Esophagus squamous epithelium (tissue), 5 donors: ENCODE data around the gene CPNE6. TPM values are rescaled to one million over a fixed set of nuclear protein-coding genes. Genes with fewer than 3 reads are reported as not detected.

Experiments
- DNase-seq: peaks from one replicate; lab custom pipeline; 2025; lab: John Stamatoyannopoulos, UW
- H3K27ac ChIP-seq, 4 donors: fragments of 200-600 bp; sonication (generic); one replicate each; pipeline ENCODE4 v1.5.1; 2016 to 2019; ENCODE audit warnings: mild to moderate bottlenecking in 1 of 4
- H3K27me3 ChIP-seq, 4 donors: fragments of 200-600 bp; sonication (generic); 1 replicate in 3 of 4; 2 replicates in 1 of 4; pipeline versions ENCODE4 v1.5.1 to v1.6.0; 2017 to 2021; ENCODE audit warnings: antibody characterized with exemption in 1 of 4
- H3K36me3 ChIP-seq, 3 donors: fragments of 200-600 bp; sonication (generic); one replicate each; pipeline ENCODE4 v1.5.1; 2016 to 2019
- H3K4me1 ChIP-seq, 3 donors: fragments of 200-600 bp; sonication (generic); one replicate each; pipeline ENCODE4 v1.5.1; 2017 to 2019
- H3K4me3 ChIP-seq, 4 donors: fragments of 200-600 bp; sonication (generic); 1 replicate in 3 of 4; 2 replicates in 1 of 4; pipeline ENCODE4 v1.5.1; 2016 to 2019; ENCODE audit warnings: mild to moderate bottlenecking in 2 of 4, moderate library complexity in 1 of 4
- H3K9me3 ChIP-seq, 3 donors: fragments of 200-600 bp; sonication (generic); one replicate each; pipeline ENCODE4 v1.5.1; 2016 to 2019
- POLR2A ChIP-seq, 4 donors: fragments of 450-650 bp; IDR thresholded peaks; one replicate each; pipeline ENCODE4 v1.6.1; 2017; ENCODE audit warnings: antibody characterized with exemption in 4 of 4, mild to moderate bottlenecking in 4 of 4, moderate library complexity in 3 of 4
- WGBS, 2 donors: methylation state at CpG; one replicate each; pipeline ENCODE4 v1.1.5; 2018; 5-methylcytosine and 5-hydroxymethylcytosine counted together
- intact Hi-C: fragments of 100-400 bp; cut with DNase I; formaldehyde crosslinking; loops from one replicate; pipeline ENCODE4 v1.15.0; 2022
- total RNA-seq, 4 donors: library from RNA; depleted of rRNA; stranded (reverse); fragments of >200 nt; gene quantifications; one replicate each; pipeline ENCODE4 v1.1.0, GENCODE V29; 2016
- TF ChIP-seq, protein P1 (sequence below), 6 experiments: fragments of 450-650 bp in 4 of 6; fragments of 200-600 bp in 2 of 6; sonication (generic) in 2 of 6; IDR thresholded peaks; one replicate each; pipeline ENCODE4 v1.5.1; 2016 to 2019; ENCODE audit warnings: antibody characterized with exemption in 6 of 6, mild to moderate bottlenecking in 4 of 6, moderate library complexity in 4 of 6
- donor health status: DM: yes; HTN: yes; CAD: no.

Gene CPNE6
- total RNA-seq, 4 donors from 2014 or later: not detected

DNA sequence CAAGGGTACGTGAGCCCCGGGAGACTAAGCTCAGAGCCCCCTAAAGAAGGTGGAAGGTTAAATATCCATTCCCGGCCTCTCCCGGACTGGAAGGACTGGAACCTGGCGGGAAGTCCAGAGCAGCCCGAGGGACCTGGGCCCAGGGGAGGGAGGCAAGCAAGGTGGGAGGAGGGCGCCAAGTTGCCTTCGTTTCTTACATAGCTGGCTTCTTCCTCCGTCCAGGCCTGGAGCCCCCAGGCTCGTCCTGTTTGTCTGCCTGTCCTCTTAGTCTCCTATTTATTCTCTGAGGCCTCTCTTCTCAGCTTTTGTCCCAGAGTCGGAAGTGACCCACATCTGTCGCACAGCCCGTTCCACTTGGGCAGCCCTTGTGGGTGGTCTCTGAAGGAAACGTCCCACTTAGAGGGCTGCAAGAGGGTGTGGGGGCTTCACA is 23.5 kb downstream of the CPNE6 start:
- peaks cover 0 to 24% (median 0%) of the 10 kb centered on the region in 3 donors for H3K36me3 ChIP-seq
- H3K4me3 ChIP-seq: peak overlapping the region; percentile 90 to 96 (median 94)
- intact Hi-C loops: no loop called here
- no peaks in the 10 kb centered on the region for H3K9me3 ChIP-seq
- peak overlapping the region; percentile 96 to 98 (median 98) for H3K27ac ChIP-seq
- H3K4me1 ChIP-seq: peaks cover 18 to 30% (median 21%) of the 10 kb centered on the region in 3 donors
- no peak for TF ChIP-seq POLR2A (IDR thresholded peaks at IDR 0.05)
- TF ChIP-seq, protein P1, sequence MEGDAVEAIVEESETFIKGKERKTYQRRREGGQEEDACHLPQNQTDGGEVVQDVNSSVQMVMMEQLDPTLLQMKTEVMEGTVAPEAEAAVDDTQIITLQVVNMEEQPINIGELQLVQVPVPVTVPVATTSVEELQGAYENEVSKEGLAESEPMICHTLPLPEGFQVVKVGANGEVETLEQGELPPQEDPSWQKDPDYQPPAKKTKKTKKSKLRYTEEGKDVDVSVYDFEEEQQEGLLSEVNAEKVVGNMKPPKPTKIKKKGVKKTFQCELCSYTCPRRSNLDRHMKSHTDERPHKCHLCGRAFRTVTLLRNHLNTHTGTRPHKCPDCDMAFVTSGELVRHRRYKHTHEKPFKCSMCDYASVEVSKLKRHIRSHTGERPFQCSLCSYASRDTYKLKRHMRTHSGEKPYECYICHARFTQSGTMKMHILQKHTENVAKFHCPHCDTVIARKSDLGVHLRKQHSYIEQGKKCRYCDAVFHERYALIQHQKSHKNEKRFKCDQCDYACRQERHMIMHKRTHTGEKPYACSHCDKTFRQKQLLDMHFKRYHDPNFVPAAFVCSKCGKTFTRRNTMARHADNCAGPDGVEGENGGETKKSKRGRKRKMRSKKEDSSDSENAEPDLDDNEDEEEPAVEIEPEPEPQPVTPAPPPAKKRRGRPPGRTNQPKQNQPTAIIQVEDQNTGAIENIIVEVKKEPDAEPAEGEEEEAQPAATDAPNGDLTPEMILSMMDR (IDR thresholded peaks at IDR 0.05): no peak
- WGBS, 2 donors: 8 to 17% methylated on average over 8 of the region's 14 CpGs
- H3K27me3 ChIP-seq: no peaks in the 10 kb centered on the region
- no peak for DNase-seq

DNA sequence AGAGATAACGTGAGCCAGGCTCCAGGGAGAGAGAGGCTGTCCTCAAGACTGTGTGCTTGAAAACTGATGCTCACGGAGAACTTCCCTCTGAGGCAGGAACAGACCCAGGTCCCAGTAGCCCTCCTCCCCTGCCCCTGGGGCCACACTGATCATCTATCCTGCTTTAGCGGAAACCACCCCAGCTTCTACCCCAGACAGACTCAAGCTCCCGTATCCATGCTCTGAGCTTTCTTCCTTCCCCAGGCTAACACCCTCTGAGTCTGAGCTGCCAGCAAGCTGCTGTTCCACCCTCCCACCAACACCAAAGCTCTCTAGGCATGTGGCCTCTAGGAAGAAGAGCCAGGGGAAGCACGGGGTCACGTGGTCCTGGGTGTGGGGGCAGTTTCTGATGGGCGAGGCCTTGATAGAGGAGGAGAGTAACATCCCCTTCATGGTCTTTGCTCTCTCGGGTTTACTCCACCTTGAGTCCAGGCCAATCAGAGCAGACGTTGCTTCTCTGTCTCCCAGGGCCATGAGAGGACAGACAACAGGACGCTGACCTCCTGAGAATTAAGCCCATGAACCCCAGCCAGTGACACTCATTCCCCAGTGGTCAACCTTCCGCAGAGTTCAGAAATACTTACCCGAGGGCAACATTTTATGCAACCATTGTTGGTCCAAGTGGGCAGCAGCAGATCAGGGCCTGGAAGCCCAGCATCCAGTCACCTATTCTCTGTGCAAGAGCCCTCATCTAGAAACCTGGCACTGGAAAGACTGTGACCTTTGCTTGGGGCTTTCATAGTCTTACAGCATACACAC is 24.1 kb downstream of the CPNE6 start:
- intact Hi-C loops: no loop called here
- no peak for DNase-seq
- peak overlapping the region; percentile 96 to 98 (median 98) for H3K27ac ChIP-seq
- TF ChIP-seq POLR2A (IDR thresholded peaks at IDR 0.05): peak in 1 of 4 donors; percentile 26
- TF ChIP-seq, protein P1 (IDR thresholded peaks at IDR 0.05): no peak
- H3K4me1 ChIP-seq: peaks cover 18 to 30% (median 21%) of the 10 kb centered on the region in 3 donors
- peak overlapping the region; percentile 90 to 96 (median 94) for H3K4me3 ChIP-seq
- whole genome bisulfite sequencing, 2 donors: 52 to 62% methylated on average over 7 to 9 of the region's 12 CpGs
- H3K27me3 ChIP-seq: no peaks in the 10 kb centered on the region
- H3K9me3 ChIP-seq: no peaks in the 10 kb centered on the region
- peaks cover 0 to 30% (median 0%) of the 10 kb centered on the region in 3 donors for H3K36me3 ChIP-seq

DNA sequence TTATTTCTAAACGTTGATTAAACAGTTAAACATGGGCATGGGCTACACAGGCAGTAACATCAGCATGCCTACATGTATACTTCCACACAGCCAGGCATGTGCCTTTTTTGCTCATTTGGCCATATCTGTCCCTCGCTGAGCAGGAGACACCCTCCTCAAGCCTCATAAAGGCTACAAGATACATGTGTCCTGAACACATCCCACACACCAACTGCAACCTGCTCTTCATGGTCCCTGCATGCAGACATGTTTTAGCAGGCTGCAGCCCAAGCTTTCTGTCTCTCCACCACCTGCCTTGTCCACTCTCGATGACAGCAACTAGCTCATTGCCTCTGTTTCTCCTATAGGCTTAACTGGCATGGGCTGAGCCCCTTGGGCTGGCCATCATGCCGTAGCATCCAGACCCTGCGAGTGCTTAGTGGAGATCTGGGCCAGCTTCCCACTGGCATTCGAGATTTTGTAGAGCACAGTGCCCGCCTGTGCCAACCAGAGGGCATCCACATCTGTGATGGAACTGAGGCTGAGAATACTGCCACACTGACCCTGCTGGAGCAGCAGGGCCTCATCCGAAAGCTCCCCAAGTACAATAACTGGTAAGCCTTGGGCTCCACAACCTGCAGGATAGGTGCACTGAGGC is 25.3 kb downstream of the CPNE6 start:
- intact Hi-C loops: no loop called here
- DNase-seq: no peak
- TF ChIP-seq POLR2A (IDR thresholded peaks at IDR 0.05): no peak
- TF ChIP-seq, protein P1 (IDR thresholded peaks at IDR 0.05): no peak
- 87 to 91% methylated on average over 3 to 4 of the region's 8 CpGs for WGBS, 2 donors
- Histone ChIP-seq H3K36me3 (peaks cover 0 to 42% (median 0%) of the 10 kb centered on the region in 3 donors), H3K4me1 (peaks cover 18 to 30% (median 21%) of the 10 kb centered on the region in 3 donors), H3K27ac (no peak overlapping the region), H3K9me3 (no peaks in the 10 kb centered on the region), H3K4me3 (no peak overlapping the region), H3K27me3 (no peaks in the 10 kb centered on the region)

- peaks cover 0 to 53% (median 6%) of the 10 kb centered on the region in 3 donors for H3K36me3 ChIP-seq
- no peak overlapping the region for H3K27ac ChIP-seq
- H3K9me3 ChIP-seq: no peaks in the 10 kb centered on the region
- H3K4me1 ChIP-seq: peaks cover 15 to 20% (median 19%) of the 10 kb centered on the region in 3 donors
- H3K4me3 ChIP-seq: no peak overlapping the region
- TF ChIP-seq, protein P1 (IDR thresholded peaks at IDR 0.05): no peak
- TF ChIP-seq POLR2A (IDR thresholded peaks at IDR 0.05): no peak
- no peaks in the 10 kb centered on the region for H3K27me3 ChIP-seq
- intact Hi-C loops: no loop called here
- no peak for DNase-seq
- 74 to 93% methylated on average over 4 to 8 of the region's 16 CpGs for WGBS, 2 donors
These were observed 27.0 kb downstream of the CPNE6 start for GRCh38 chr14:24098229-24098926.
